HCT116 (cell line): Measurements from ENCODE around the gene THTPA. TPM values are rescaled to one million over a fixed set of nuclear protein-coding genes. Genes with fewer than 3 reads are reported as not detected.

Experiments used
- ATAC-seq: fragments of 200-7000 bp; cut with Tn5 transposase; 2 replicates; pipeline ENCODE4 v1.9.1; 2020; ENCODE audit warnings: mild to moderate bottlenecking, moderate library complexity
- BruUV-seq: library from RNA; stranded (reverse); fragments of 400-500 nt; replicated peaks from 2 replicates; lab custom pipeline; 2021; lab: Mats Ljungman, UMichigan
- CTCF ChIA-PET: fragments of 300-600 bp; sonication (Branson Sonifier 250); formaldehyde crosslinking; loops from one replicate; lab custom pipeline; 2021; ENCODE audit warnings: antibody characterized with exemption; lab: Charles Lee
- POLR2A ChIA-PET: fragments of 300-600, 350-600 bp; sonication (Branson Sonifier 250); formaldehyde crosslinking; loops from one replicate; lab custom pipeline; 2021; ENCODE audit warnings: antibody characterized with exemption; lab: Charles Lee
- RAD21 ChIA-PET, 2 experiments: fragments of 300-600 bp; sonication (Branson Sonifier 250); formaldehyde crosslinking; loops; one replicate each; lab custom pipeline; 2023; ENCODE audit warnings: low total read pairs in 2 of 2; ENCODE audit not compliant: uncharacterized antibody in 2 of 2, unreplicated experiment in 2 of 2, low non-redundant PET in 1 of 2; lab: Charles Lee
- DNase-seq: peaks from one replicate; pipeline ENCODE4 v3.0.0-alpha.2; 2010; ENCODE audit warnings: low read depth, low spot score
- H2AFZ ChIP-seq: fragments of 200-600 bp; shearing (Covaris generic), sonication (generic); 2 replicates; pipeline ENCODE4 v1.6.1; 2017; ENCODE audit warnings: low read depth, mixed run types, mixed read lengths, antibody characterized with exemption, low read length; ENCODE audit not compliant: poor library complexity, severe bottlenecking
- H3K27ac ChIP-seq: 2 replicates; pipeline ENCODE4 v1.5.1; 2012; ENCODE audit warnings: low read depth, low read length
- H3K27me3 ChIP-seq: fragments of 200-600 bp; sonication (generic); 2 replicates; pipeline ENCODE4 v1.6.1; 2016; ENCODE audit warnings: mixed run types, low read length, mixed read lengths; ENCODE audit not compliant: insufficient read depth
- H3K36me3 ChIP-seq, 2 experiments: fragments of 200-500 bp in 1 of 2; fragments of 200-600 bp in 1 of 2; sonication (Bioruptor generic) in 1 of 2; sonication (generic) in 1 of 2; 2 replicates each; pipeline versions ENCODE4 v1.5.1 to v1.6.1; 2014 to 2016; ENCODE audit warnings: low read length in 2 of 2, inconsistent platforms in 1 of 2, mixed read lengths in 1 of 2, mixed run types in 1 of 2; ENCODE audit not compliant: insufficient read depth in 2 of 2, control insufficient read depth in 1 of 2
- H3K4me1 ChIP-seq, 2 experiments: fragments of 200-600 bp in 1 of 2; sonication (generic) in 1 of 2; 2 replicates each; pipeline versions ENCODE4 v1.5.1 to v1.6.1; 2012 to 2017; ENCODE audit warnings: low read length in 2 of 2, inconsistent platforms in 1 of 2, mild to moderate bottlenecking in 1 of 2, mixed read lengths in 1 of 2, mixed run types in 1 of 2, moderate library complexity in 1 of 2; ENCODE audit not compliant: insufficient read depth in 2 of 2, control insufficient read depth in 1 of 2
- H3K4me2 ChIP-seq: fragments of 200-600 bp; sonication (generic); 2 replicates; pipeline ENCODE4 v1.6.1; 2017; ENCODE audit warnings: mixed run types, low read length, mixed read lengths
- H3K4me3 ChIP-seq, 2 experiments: fragments of 200-600 bp in 1 of 2; sonication (generic) in 1 of 2; replicated peaks in 1 of 2; 2 replicates each; pipeline ENCODE4 v1.5.1; 2011 to 2016; ENCODE audit warnings: low read length in 2 of 2, control low read depth in 1 of 2, low read depth in 1 of 2, mild to moderate bottlenecking in 1 of 2, mixed read lengths in 1 of 2, mixed run types in 1 of 2
- H3K79me2 ChIP-seq: fragments of 200-600 bp; sonication (generic); 2 replicates; pipeline ENCODE4 v1.6.1; 2017; ENCODE audit warnings: mild to moderate bottlenecking, mixed run types, low read length, moderate library complexity, mixed read lengths; ENCODE audit not compliant: insufficient read depth
- H3K9ac ChIP-seq: fragments of 200-600 bp; sonication (generic); 2 replicates; pipeline ENCODE4 v1.6.1; 2016; ENCODE audit warnings: low read length, mixed read lengths
- H3K9me2 ChIP-seq: fragments of 200-600 bp; sonication (generic), shearing (Covaris generic); 2 replicates; pipeline ENCODE4 v1.6.1; 2017; ENCODE audit warnings: mixed run types, mild to moderate bottlenecking, moderate library complexity; ENCODE audit not compliant: insufficient read depth
- H3K9me3 ChIP-seq, 2 experiments: fragments of 200-500 bp in 1 of 2; fragments of 200-600 bp in 1 of 2; sonication (Bioruptor generic) in 1 of 2; sonication (generic) in 1 of 2; 2 replicates each; pipeline ENCODE4 v1.6.1; 2014 to 2017; ENCODE audit warnings: low read length in 2 of 2, mixed read lengths in 2 of 2, inconsistent platforms in 1 of 2, low read depth in 1 of 2, mild to moderate bottlenecking in 1 of 2, mixed run types in 1 of 2, moderate library complexity in 1 of 2; ENCODE audit not compliant: control insufficient read depth in 1 of 2, insufficient read depth in 1 of 2
- H4K20me1 ChIP-seq: fragments of 200-600 bp; sonication (generic), shearing (Covaris generic); 2 replicates; pipeline ENCODE4 v1.6.1; 2017; ENCODE audit warnings: mixed run types, mild to moderate bottlenecking, moderate library complexity; ENCODE audit not compliant: insufficient read depth
- CEBPB ChIP-seq: IDR thresholded peaks from 2 replicates; pipeline ENCODE4 v1.6.1; 2012; ENCODE audit warnings: low read depth
- ELF1 ChIP-seq: IDR thresholded peaks from 2 replicates; pipeline ENCODE4 v1.6.1; 2012; ENCODE audit warnings: low read depth, borderline replicate concordance
- FOSL1 ChIP-seq: IDR thresholded peaks from 2 replicates; pipeline ENCODE4 v1.6.1; 2012; ENCODE audit warnings: low read depth
- JUND ChIP-seq: IDR thresholded peaks from 2 replicates; pipeline ENCODE4 v1.6.1; 2012
- POLR2A ChIP-seq: IDR thresholded peaks from 2 replicates; pipeline ENCODE4 v1.7.0; 2011; ENCODE audit warnings: borderline replicate concordance; ENCODE audit not compliant: insufficient read depth, insufficient read length; ENCODE audit errors: extremely low read depth
- POLR2AphosphoS5 ChIP-seq: IDR thresholded peaks from 2 replicates; pipeline ENCODE4 v1.6.1; 2011; ENCODE audit warnings: mild to moderate bottlenecking, low read depth, low read length, moderate library complexity
- RAD21 ChIP-seq: IDR thresholded peaks from 2 replicates; pipeline ENCODE4 v1.6.1; 2012; ENCODE audit warnings: low read depth, mild to moderate bottlenecking
- SIN3A ChIP-seq: IDR thresholded peaks from 2 replicates; pipeline ENCODE4 v1.6.1; 2012; ENCODE audit warnings: low read depth
- SP1 ChIP-seq: IDR thresholded peaks from 2 replicates; pipeline ENCODE4 v1.6.1; 2012; ENCODE audit warnings: low read depth
- SRF ChIP-seq: IDR thresholded peaks from 2 replicates; pipeline ENCODE4 v1.6.1; 2012; ENCODE audit warnings: low read depth
- TCF7L2 ChIP-seq: IDR thresholded peaks from 2 replicates; pipeline ENCODE4 v1.7.0; 2011; ENCODE audit warnings: borderline replicate concordance, inconsistent platforms; ENCODE audit not compliant: insufficient read depth, insufficient read length; ENCODE audit errors: extremely low read depth
- ZFX ChIP-seq: fragments of 450-650 bp; IDR thresholded peaks from 2 replicates; pipeline ENCODE4 v1.6.1; 2017
- ZNF274 ChIP-seq: fragments of 200-500 bp; sonication (Bioruptor generic); IDR thresholded peaks from 2 replicates; pipeline ENCODE4 v1.6.1; 2014; ENCODE audit warnings: mild to moderate bottlenecking, low read depth, low read length, inconsistent platforms
- intact Hi-C: fragments of 100-400 bp; cut with micrococcal nuclease; formaldehyde crosslinking; loops from 2 replicates; pipeline ENCODE4 v1.10.0; 2022
- total RNA-seq: library from RNA; stranded (reverse); gene quantifications from one replicate; pipeline ENCODE4 v1.2.1, GENCODE V29; 2021; ENCODE audit not compliant: unreplicated experiment
- TF ChIP-seq, protein P1 (sequence below): IDR thresholded peaks from 2 replicates; pipeline ENCODE4 v1.6.1; 2012
- TF ChIP-seq, protein P2 (sequence below): IDR thresholded peaks from 2 replicates; pipeline ENCODE4 v1.6.1; 2011; ENCODE audit warnings: mild to moderate bottlenecking, low read length, moderate library complexity; ENCODE audit not compliant: insufficient replicate concordance; ENCODE audit errors: extremely low read depth
- TF ChIP-seq, protein P3 (sequence below): IDR thresholded peaks from 2 replicates; pipeline ENCODE4 v1.6.1; 2012
- TF ChIP-seq, protein P4 (sequence below): IDR thresholded peaks from 2 replicates; pipeline ENCODE4 v1.6.1; 2012; ENCODE audit warnings: low read depth

THTPA gene
- total RNA-seq, 1 experiment from 2014 or later = 5.8 TPM

DNA sequence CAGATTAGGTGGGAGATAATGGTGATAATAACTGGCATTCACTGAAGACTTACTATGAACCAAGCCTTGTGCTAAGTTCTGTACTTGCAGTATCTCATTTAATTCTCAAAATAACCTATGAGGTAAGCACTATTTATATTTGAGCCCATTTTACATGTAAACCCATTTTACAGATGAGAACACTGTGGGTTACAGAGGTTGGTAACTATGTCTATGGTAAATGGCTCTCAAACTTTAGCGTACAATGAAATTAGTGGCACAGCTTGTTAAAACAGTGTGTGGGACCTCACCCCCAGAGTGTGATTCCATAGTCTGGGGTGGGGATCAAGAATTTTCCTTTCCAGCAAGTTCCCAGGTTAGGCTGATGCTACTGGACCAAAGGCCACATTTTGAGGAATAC is 44.7 kb downstream of the THTPA start:
- Histone ChIP-seq H2AFZ (no peak overlapping the region), H3K27ac (no peak overlapping the region), H3K36me3 (no peaks in the 10 kb centered on the region), H3K4me2 (no peak overlapping the region), H3K9ac (no peak overlapping the region), H3K4me1 (peaks cover 0 to 6% of the 10 kb centered on the region in 2 experiments; a peak in 1 of 4 replicates), H4K20me1 (no peaks in the 10 kb centered on the region), H3K9me2 (no peaks in the 10 kb centered on the region), H3K9me3 (no peaks in the 10 kb centered on the region), H3K27me3 (no peaks in the 10 kb centered on the region), H3K4me3 (no peak overlapping the region), H3K79me2 (no peaks in the 10 kb centered on the region)
- ChIA-PET POLR2A (no interaction called here), CTCF (interaction anchor here (1.7 kb wide), 1 partner anchor 12 kb away, joined by 8 read pairs; no protein-coding TSS in a partner anchor), RAD21 (no interaction called here)
- BruUV-seq = no TSS peak
- no peak for TF ChIP-seq FOSL1
- no peak for TF ChIP-seq ZNF274
- no peak for TF ChIP-seq POLR2AphosphoS5
- TF ChIP-seq ZFX = no peak
- TF ChIP-seq, protein P1, sequence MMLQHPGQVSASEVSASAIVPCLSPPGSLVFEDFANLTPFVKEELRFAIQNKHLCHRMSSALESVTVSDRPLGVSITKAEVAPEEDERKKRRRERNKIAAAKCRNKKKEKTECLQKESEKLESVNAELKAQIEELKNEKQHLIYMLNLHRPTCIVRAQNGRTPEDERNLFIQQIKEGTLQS = no peak
- no peak for TF ChIP-seq SRF
- TF ChIP-seq, protein P2, sequence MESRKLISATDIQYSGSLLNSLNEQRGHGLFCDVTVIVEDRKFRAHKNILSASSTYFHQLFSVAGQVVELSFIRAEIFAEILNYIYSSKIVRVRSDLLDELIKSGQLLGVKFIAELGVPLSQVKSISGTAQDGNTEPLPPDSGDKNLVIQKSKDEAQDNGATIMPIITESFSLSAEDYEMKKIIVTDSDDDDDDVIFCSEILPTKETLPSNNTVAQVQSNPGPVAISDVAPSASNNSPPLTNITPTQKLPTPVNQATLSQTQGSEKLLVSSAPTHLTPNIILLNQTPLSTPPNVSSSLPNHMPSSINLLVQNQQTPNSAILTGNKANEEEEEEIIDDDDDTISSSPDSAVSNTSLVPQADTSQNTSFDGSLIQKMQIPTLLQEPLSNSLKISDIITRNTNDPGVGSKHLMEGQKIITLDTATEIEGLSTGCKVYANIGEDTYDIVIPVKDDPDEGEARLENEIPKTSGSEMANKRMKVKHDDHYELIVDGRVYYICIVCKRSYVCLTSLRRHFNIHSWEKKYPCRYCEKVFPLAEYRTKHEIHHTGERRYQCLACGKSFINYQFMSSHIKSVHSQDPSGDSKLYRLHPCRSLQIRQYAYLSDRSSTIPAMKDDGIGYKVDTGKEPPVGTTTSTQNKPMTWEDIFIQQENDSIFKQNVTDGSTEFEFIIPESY = no peak
- no peak for TF ChIP-seq RAD21
- TF ChIP-seq, protein P3, sequence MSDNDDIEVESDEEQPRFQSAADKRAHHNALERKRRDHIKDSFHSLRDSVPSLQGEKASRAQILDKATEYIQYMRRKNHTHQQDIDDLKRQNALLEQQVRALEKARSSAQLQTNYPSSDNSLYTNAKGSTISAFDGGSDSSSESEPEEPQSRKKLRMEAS = no peak
- TF ChIP-seq, protein P4, sequence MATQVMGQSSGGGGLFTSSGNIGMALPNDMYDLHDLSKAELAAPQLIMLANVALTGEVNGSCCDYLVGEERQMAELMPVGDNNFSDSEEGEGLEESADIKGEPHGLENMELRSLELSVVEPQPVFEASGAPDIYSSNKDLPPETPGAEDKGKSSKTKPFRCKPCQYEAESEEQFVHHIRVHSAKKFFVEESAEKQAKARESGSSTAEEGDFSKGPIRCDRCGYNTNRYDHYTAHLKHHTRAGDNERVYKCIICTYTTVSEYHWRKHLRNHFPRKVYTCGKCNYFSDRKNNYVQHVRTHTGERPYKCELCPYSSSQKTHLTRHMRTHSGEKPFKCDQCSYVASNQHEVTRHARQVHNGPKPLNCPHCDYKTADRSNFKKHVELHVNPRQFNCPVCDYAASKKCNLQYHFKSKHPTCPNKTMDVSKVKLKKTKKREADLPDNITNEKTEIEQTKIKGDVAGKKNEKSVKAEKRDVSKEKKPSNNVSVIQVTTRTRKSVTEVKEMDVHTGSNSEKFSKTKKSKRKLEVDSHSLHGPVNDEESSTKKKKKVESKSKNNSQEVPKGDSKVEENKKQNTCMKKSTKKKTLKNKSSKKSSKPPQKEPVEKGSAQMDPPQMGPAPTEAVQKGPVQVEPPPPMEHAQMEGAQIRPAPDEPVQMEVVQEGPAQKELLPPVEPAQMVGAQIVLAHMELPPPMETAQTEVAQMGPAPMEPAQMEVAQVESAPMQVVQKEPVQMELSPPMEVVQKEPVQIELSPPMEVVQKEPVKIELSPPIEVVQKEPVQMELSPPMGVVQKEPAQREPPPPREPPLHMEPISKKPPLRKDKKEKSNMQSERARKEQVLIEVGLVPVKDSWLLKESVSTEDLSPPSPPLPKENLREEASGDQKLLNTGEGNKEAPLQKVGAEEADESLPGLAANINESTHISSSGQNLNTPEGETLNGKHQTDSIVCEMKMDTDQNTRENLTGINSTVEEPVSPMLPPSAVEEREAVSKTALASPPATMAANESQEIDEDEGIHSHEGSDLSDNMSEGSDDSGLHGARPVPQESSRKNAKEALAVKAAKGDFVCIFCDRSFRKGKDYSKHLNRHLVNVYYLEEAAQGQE = no peak
- TF ChIP-seq TCF7L2 = no peak
- TF ChIP-seq SIN3A = no peak
- TF ChIP-seq SP1 = no peak
- TF ChIP-seq CEBPB = no peak
- no peak for TF ChIP-seq ELF1
- no peak for TF ChIP-seq POLR2A
- TF ChIP-seq JUND = no peak
- DNase-seq = no peak
- intact Hi-C loops = no loop called here
- ATAC-seq = no peak
